GM12878 (cell line): ENCODE results near the gene SVOP. TPM values are rescaled to one million over a fixed set of nuclear protein-coding genes. Genes with fewer than 3 reads are reported as not detected.

ENCODE experiments used
- ATAC-seq: fragments of 200-7000 bp; cut with Tn5 transposase; 3 replicates; pipeline ENCODE4 v1.9.1; 2020; ENCODE audit warnings: mild to moderate bottlenecking, moderate library complexity
- BruUV-seq: library from RNA; stranded (reverse); fragments of 400-500 nt; replicated peaks from 2 replicates; lab custom pipeline; 2021; lab: Mats Ljungman, UMichigan
- CTCF ChIA-PET: fragments of 300-600 bp; sonication (Branson Sonifier 250); formaldehyde crosslinking; extraction: SDS; loops from one replicate; lab custom pipeline; 2021; ENCODE audit warnings: inconsistent platforms; lab: Yijun Ruan, JAX
- POLR2A ChIA-PET: fragments of 350-600 bp; formaldehyde crosslinking; extraction: SDS; loops from one replicate; lab custom pipeline; 2021; ENCODE audit warnings: inconsistent platforms; lab: Charles Lee
- RAD21 ChIA-PET: fragments of 300-600 bp; sonication (Branson Sonifier 250); formaldehyde crosslinking; loops from one replicate; lab custom pipeline; 2023; ENCODE audit warnings: antibody characterized with exemption; ENCODE audit not compliant: unreplicated experiment; lab: Charles Lee
- SMC1A ChIA-PET: fragments of 300-600 bp; sonication (Branson Sonifier 250); formaldehyde crosslinking; loops from one replicate; lab custom pipeline; 2023; ENCODE audit not compliant: unreplicated experiment, uncharacterized antibody; lab: Charles Lee
- DNase-seq: peaks from one replicate; pipeline ENCODE4 v3.0.0-alpha.2; 2011; ENCODE audit warnings: low read depth, low spot score
- FAIRE-seq: peaks from 3 replicates; lab custom pipeline; 2011; peaks lifted over from hg19 to GRCh38; lab: Jason Lieb, UNC
- H2AFZ ChIP-seq: 2 replicates; pipeline ENCODE4 v1.6.0; 2011; ENCODE audit warnings: low read depth, low read length, control low read depth; ENCODE audit not compliant: control insufficient read depth
- H3K27ac ChIP-seq: 2 replicates; pipeline ENCODE4 v1.5.1; 2011; ENCODE audit warnings: control low read depth; ENCODE audit not compliant: control insufficient read depth, insufficient read depth
- H3K27me3 ChIP-seq, 2 experiments: replicated peaks in 1 of 2; 2 replicates each; pipeline versions ENCODE4 v1.6.0 to v1.6.1; 2011; ENCODE audit warnings: low read length in 1 of 2; ENCODE audit not compliant: control insufficient read depth in 2 of 2, insufficient read depth in 2 of 2
- H3K36me3 ChIP-seq, 2 experiments: 2 replicates each; pipeline ENCODE4 v1.5.1; 2011; ENCODE audit warnings: low read length in 1 of 2; ENCODE audit not compliant: control insufficient read depth in 2 of 2, insufficient read depth in 2 of 2
- H3K4me1 ChIP-seq: 2 replicates; pipeline ENCODE4 v1.6.1; 2011; ENCODE audit warnings: mild to moderate bottlenecking, low read length, moderate library complexity, mixed read lengths; ENCODE audit not compliant: control insufficient read depth, insufficient read depth
- H3K4me2 ChIP-seq: 2 replicates; pipeline ENCODE4 v1.6.0; 2011; ENCODE audit warnings: control low read depth; ENCODE audit not compliant: control insufficient read depth, insufficient read depth
- H3K4me3 ChIP-seq: fragments of 200-600 bp; sonication (generic); 2 replicates; pipeline ENCODE4 v1.5.1; 2016
- H3K79me2 ChIP-seq: 2 replicates; pipeline ENCODE4 v1.6.0; 2011; ENCODE audit warnings: low read length; ENCODE audit not compliant: control insufficient read depth, insufficient read depth
- H3K9ac ChIP-seq: 2 replicates; pipeline ENCODE4 v1.8.0; 2011; ENCODE audit warnings: low read length, control low read depth, mixed read lengths; ENCODE audit not compliant: control insufficient read depth, insufficient read depth
- H3K9me3 ChIP-seq: replicated peaks from 3 replicates; pipeline ENCODE4 v1.5.1; 2011; ENCODE audit warnings: mild to moderate bottlenecking, low read length; ENCODE audit not compliant: control insufficient read depth, insufficient read depth
- H4K20me1 ChIP-seq: 2 replicates; pipeline ENCODE4 v1.6.0; 2011; ENCODE audit not compliant: control insufficient read depth, insufficient read depth
- CTCF ChIP-seq, 3 experiments: IDR thresholded peaks in 2 of 3; conservative IDR thresholded peaks in 1 of 3; 2 replicates each; pipeline ENCODE4 v1.5.1; 2011; ENCODE audit warnings: low read depth in 3 of 3, low read length in 3 of 3, mild to moderate bottlenecking in 3 of 3, control low read depth in 2 of 3, moderate library complexity in 2 of 3, inconsistent platforms in 1 of 3, mixed read lengths in 1 of 3; ENCODE audit not compliant: control insufficient read depth in 2 of 3, insufficient read depth in 1 of 3; ENCODE audit errors: extremely low read depth in 1 of 3
- MEF2B ChIP-seq: fragments of 450-650 bp; IDR thresholded peaks from 2 replicates; pipeline ENCODE4 v1.6.1; 2018; ENCODE audit warnings: mild to moderate bottlenecking, moderate library complexity; ENCODE audit not compliant: partially characterized antibody, poor library complexity, severe bottlenecking
- RAD21 ChIP-seq: IDR thresholded peaks from 2 replicates; pipeline ENCODE4 v1.6.1; 2011; ENCODE audit warnings: mild to moderate bottlenecking, low read depth, low read length, moderate library complexity; ENCODE audit not compliant: insufficient read depth
- SIX5 ChIP-seq: IDR thresholded peaks from 2 replicates; pipeline ENCODE4 v1.6.1; 2011; ENCODE audit warnings: mild to moderate bottlenecking, low read depth, low read length, moderate library complexity; ENCODE audit not compliant: severe bottlenecking
- SMC3 ChIP-seq: IDR thresholded peaks from 2 replicates; pipeline ENCODE4 v1.6.1; 2011; ENCODE audit warnings: low read length, improper control_type of control experiment, borderline replicate concordance
- YY1 ChIP-seq: IDR thresholded peaks from 2 replicates; pipeline ENCODE4 v1.6.1; 2011; ENCODE audit warnings: low read depth, mild to moderate bottlenecking, low read length
- WGBS: methylation state at CpG from one replicate; pipeline ENCODE4 v1.1.6; 2016; ENCODE audit warnings: low lambda C conversion rate; ENCODE audit not compliant: insufficient replicate concordance, insufficient coverage; ENCODE audit errors: missing lambda C conversion rate; 5-methylcytosine and 5-hydroxymethylcytosine counted together
- in situ Hi-C: fragments of 300-500 bp; cut with MboI; formaldehyde crosslinking; loops from 9 replicates; pipeline ENCODE4 v1.14.3; 2018; ENCODE audit warnings: mixed read lengths
- intact Hi-C: fragments of 100-400 bp; cut with micrococcal nuclease; formaldehyde crosslinking; loops from one replicate; pipeline ENCODE4 v1.14.2; 2022; ENCODE audit not compliant: unreplicated experiment
- polyA plus RNA-seq, 11 experiments: library from polyadenylated mRNA; depleted of rRNA in 4 of 11; unstranded in 6 of 11; stranded (reverse) in 5 of 11; fragments of >200 nt; fragmentation: Nextera tagmentation in 4 of 11; fragmentation: Illumina TruSeq in 1 of 11; extraction: Ambion mirVana in 4 of 11; extraction: Trizol in 1 of 11; gene quantifications; 1 replicate in 1 of 11; 2 replicates in 10 of 11; pipeline versions ENCODE4 v1.2.1 to v1.2.3, GENCODE V29; 2011 to 2016; ENCODE audit warnings: inconsistent platforms in 2 of 11, missing spikeins in 2 of 11, low read depth in 1 of 11
- total RNA-seq, 4 experiments: library from RNA; depleted of rRNA in 3 of 4; stranded (reverse); fragments of >200 nt in 3 of 4; fragmentation: Illumina TruSeq in 1 of 4; extraction: Trizol in 1 of 4; gene quantifications; 2 replicates each; pipeline versions ENCODE4 v1.2.1 to v1.2.3, GENCODE V29; 2013 to 2021

SVOP gene
- total and polyA plus RNA-seq, 10 of the 15 experiments (the other 5 are each of a cell fraction or from before 2014, with no cell fraction given) = under 0.01 TPM; not detected in 9

DNA sequence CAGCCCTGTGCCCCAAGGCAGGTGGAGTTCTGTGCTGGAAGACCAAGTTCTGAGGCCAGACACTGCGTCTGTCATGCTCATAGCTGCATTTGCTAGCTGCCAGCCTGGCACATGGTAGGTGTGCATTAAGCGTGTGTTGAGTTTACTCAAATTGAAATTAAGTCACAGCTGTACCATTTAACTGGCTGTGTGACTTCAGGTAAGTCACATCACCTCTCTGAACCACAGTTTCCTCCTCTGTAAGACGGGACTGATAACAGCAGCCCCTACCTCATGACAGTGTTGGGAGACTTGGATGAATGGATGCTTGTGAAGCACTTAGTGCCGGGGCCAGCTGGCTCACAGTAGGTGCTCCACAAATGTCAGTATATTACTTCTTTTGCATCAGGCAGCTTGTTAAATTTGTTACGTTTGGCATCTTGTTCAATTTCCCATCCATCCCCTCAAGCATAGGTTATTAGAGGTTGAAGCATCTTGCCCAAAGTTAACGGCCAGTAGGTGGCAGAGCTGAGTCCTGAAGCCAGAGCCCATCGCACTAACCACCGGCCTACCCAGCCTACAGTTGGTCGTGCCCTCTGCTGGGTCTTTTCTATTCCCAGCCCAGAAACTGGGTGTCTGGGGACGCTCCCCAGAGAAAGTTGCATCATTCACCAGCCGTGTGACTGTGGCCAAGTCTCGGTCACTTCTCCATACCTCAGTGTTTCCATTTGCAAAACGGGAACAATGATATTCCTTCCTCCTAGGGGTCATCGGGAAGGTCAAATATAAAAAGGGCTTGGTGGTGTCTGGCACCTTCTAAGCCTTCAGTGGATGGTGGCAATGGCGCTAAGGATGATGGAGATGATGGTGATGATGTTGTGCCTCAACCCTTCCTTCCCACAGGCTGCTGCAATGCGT, 136.5 kb downstream of the SVOP start:
- Histone ChIP-seq H3K9ac (no peak overlapping the region), H3K4me1 (peaks cover 4% of the 10 kb centered on the region; the same call in 1 of the 2 replicates), H3K79me2 (no peaks in the 10 kb centered on the region), H3K9me3 (no peaks in the 10 kb centered on the region), H3K27me3 (no peaks in the 10 kb centered on the region), H2AFZ (no peak overlapping the region), H3K27ac (no peak overlapping the region), H3K36me3 (no peaks in the 10 kb centered on the region), H3K4me3 (no peak overlapping the region), H3K4me2 (no peak overlapping the region), H4K20me1 (no peaks in the 10 kb centered on the region)
- peak; percentile 41 for FAIRE-seq
- ChIA-PET SMC1A (interaction anchor here (0.9 to 2.9 kb wide), 7 partner anchors 10 to 316 kb away, joined by 3 to 18 read pairs (median 6); partner anchors contain the start of gene ALKBH2), POLR2A (interaction anchor here (0.6 kb wide), 2 partner anchors 12 to 208 kb away, joined by 3 to 4 read pairs; no protein-coding TSS in a partner anchor), RAD21 (interaction anchor here (1.0 to 3.5 kb wide), 5 partner anchors 23 to 220 kb away, joined by 3 to 19 read pairs (median 5); no protein-coding TSS in a partner anchor), CTCF (interaction anchor here (0.7 to 5.7 kb wide), 28 partner anchors 9 to 314 kb away, joined by 3 to 46 read pairs (median 4); partner anchors contain the start of gene ALKBH2)
- 19% methylated on average over 16 of the region's 16 CpGs for WGBS
- no TSS peak for BruUV-seq
- in situ Hi-C loops = loop anchor here (5.0 kb wide), 2 partner anchors 68 to 208 kb away; partner anchors contain the start of gene ALKBH2
- DNase-seq = no peak
- TF ChIP-seq SMC3 (peak; percentile 66; the same call in 1 of the 2 replicates), CTCF (IDR thresholded peaks at IDR 0.05 in 2 of 3, conservative IDR thresholded peaks at IDR 0.05 in 1 of 3; ENCODE audit: control insufficient read depth in 2 of 3, extremely low read depth in 1 of 3, insufficient read depth in 1 of 3, low read depth in 3 of 3, low read length in 3 of 3) (peak; percentile 65 to 81 (median 78)), SIX5 (no peak), MEF2B (no peak), RAD21 (peak; percentile 47), YY1 (peak; percentile 52; the same call in 1 of the 2 replicates)
- peak; percentile 94 for ATAC-seq
- intact Hi-C loops = loop anchor here (1.0 kb wide), 2 partner anchors 67 to 209 kb away; partner anchors contain the start of gene ALKBH2
